OCI-LY7 (cell line): ENCODE data around the gene CTTNBP2.

Source experiments
- CTCF ChIP-seq: fragments of 200-600 bp; sonication (generic); conservative IDR thresholded peaks from 2 replicates; pipeline ENCODE4 v1.5.1; 2014; ENCODE audit warnings: mild to moderate bottlenecking, antibody characterized with exemption, low read length, moderate library complexity, mixed read lengths
- EZH2phosphoT487 ChIP-seq: fragments of 200-600 bp; sonication (generic); IDR thresholded peaks from 2 replicates; pipeline ENCODE4 v1.6.1; 2018; ENCODE audit warnings: low read depth, borderline replicate concordance, mild to moderate bottlenecking, mixed run types, antibody characterized with exemption, low read length, moderate library complexity, mixed read lengths

- TF ChIP-seq CTCF (no peak), EZH2phosphoT487 (no peak)
These were observed 109.2 kb downstream of the CTTNBP2 start for GRCh38 chr7:117764031-117764430.
